Articular chondrocyte of knee joint (primary cell): Measurements from ENCODE around the gene TYW3. TPM values are rescaled to one million over a fixed set of nuclear protein-coding genes. Genes with fewer than 3 reads are reported as not detected.

Experiments
- total RNA-seq: library from RNA; depleted of rRNA; stranded (reverse); fragments of >200 nt; gene quantifications from 2 replicates; pipeline ENCODE4 v1.2.3, GENCODE V29; 2012

Gene TYW3, protein sequence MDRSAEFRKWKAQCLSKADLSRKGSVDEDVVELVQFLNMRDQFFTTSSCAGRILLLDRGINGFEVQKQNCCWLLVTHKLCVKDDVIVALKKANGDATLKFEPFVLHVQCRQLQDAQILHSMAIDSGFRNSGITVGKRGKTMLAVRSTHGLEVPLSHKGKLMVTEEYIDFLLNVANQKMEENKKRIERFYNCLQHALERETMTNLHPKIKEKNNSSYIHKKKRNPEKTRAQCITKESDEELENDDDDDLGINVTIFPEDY
- total RNA-seq = 18.1 and 19.5 TPM in 2 replicates

DNA sequence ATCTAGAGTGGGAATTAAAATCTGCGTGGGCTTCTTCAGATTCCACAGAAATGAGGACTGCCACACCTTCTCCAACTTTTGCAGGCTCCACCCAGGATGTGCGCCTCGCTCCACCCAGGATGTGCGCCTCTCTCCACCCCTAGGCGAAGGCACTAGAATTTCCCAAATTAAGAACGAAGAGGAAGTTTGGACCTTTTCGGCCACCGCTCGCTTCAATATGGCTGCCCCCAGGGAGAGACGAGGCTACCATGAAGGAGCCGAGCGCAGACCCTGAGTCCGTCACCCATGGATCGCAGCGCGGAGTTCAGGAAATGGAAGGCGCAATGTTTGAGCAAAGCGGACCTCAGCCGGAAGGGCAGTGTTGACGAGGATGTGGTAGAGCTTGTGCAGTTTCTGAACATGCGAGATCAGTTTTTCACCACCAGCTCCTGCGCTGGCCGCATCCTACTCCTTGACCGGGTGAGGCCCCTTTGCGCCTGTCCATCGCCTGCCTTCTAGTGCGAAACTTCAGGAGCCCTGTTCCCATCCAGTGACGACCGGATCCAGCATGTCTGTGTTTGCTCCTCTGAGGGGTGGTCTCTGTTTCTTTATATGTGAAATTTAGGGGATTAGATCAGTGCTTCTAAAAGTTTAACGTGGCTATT lies at the start of gene TYW3, which contains the start of gene CRYZ:
Gene TYW3, plus strand, starts transcription at position 193 of the 644 bp plus-strand sequence. Its CDS starts 93 bp downstream, at position 286.
Gene CRYZ, minus strand, starts transcription at position 91 of the 644 bp plus-strand sequence. CDS start 8,229 bp downstream, outside the sequence.

Other genes starting within 250 kb of the TYW3 start
- gene LRRC53, start 220.5 kb upstream of the TYW3 start, total RNA-seq = not detected in 2 replicates
- not detected in 2 replicates for gene ERICH3, start 59.4 kb upstream of the TYW3 start, total RNA-seq
- 26.8 and 30.4 TPM in 2 replicates for gene CRYZ, start 102 bp upstream of the TYW3 start, total RNA-seq